SK-N-SH (cell line): Measurements from ENCODE around the gene ACTG2.

ENCODE experiments used
- CTCF ChIP-seq: fragments of 200-600 bp; sonication (generic); IDR thresholded peaks from 2 replicates; pipeline ENCODE4 v1.6.1; 2017; ENCODE audit warnings: antibody characterized with exemption, mild to moderate bottlenecking, moderate library complexity
- ELF1 ChIP-seq: IDR thresholded peaks from 2 replicates; pipeline ENCODE4 v1.4.0; 2012
- GABPA ChIP-seq: IDR thresholded peaks from 2 replicates; pipeline ENCODE4 v1.4.0; 2012; ENCODE audit warnings: low read depth, mild to moderate bottlenecking
- MAX ChIP-seq: IDR thresholded peaks from 2 replicates; pipeline ENCODE4 v1.4.0; 2012; ENCODE audit warnings: low read depth
- PBX3 ChIP-seq: IDR thresholded peaks from 2 replicates; pipeline ENCODE4; 2012
- POLR2AphosphoS5 ChIP-seq: IDR thresholded peaks from 2 replicates; pipeline ENCODE4 v1.6.1; 2012; ENCODE audit warnings: low read depth, low read length
- RFX5 ChIP-seq: IDR thresholded peaks from 2 replicates; pipeline ENCODE4 v1.6.1; 2012; ENCODE audit warnings: mild to moderate bottlenecking, improper control_type of control experiment, low read length
- SIN3A ChIP-seq: IDR thresholded peaks from 2 replicates; pipeline ENCODE4 v1.6.1; 2012; ENCODE audit warnings: low read depth, mild to moderate bottlenecking, low read length, moderate library complexity, borderline replicate concordance
- TEAD4 ChIP-seq: IDR thresholded peaks from 2 replicates; pipeline ENCODE4 v1.4.0; 2012; ENCODE audit warnings: mild to moderate bottlenecking, borderline replicate concordance; ENCODE audit not compliant: insufficient read depth
- TF ChIP-seq, protein P1 (sequence below): fragments of 150-350 bp; IDR thresholded peaks from 2 replicates; pipeline ENCODE4 v1.6.1; 2016; ENCODE audit warnings: mild to moderate bottlenecking, low read depth, low read length

DNA sequence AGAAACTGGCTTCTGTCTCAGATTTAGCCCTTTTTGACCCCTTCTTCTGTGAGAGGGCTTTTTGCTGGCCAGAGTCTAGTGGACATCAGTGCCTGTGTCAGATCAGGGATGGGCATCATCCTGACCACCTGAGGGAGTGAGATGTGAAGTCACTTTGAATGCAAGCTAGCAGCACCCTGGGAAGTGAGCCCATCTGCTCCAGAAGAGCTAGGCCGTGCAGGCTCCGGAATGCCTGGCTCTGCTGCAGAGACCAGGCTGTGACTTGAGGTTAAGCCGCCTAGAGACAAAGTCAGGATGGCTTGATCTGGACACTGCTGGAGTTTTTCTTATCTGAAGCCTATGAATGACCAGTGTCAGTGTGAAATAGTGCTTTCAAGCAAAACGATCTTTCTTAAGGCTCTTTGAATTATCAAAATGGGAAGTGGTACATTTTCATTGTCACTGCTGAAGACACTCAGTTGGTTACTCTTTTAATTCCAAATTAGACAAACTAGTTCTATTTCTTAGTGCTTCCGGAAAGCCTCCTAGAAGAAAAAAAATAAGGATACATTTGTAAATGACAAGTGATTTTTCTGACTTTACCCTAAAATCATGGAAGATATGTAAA lies 54.7 kb downstream of the ACTG2 start:
- TF ChIP-seq CTCF (no peak), SIN3A (no peak), RFX5 (no peak), ELF1 (no peak), POLR2AphosphoS5 (no peak), MAX (no peak), GABPA (no peak), PBX3 (no peak), TEAD4 (no peak)
- TF ChIP-seq, protein P1, sequence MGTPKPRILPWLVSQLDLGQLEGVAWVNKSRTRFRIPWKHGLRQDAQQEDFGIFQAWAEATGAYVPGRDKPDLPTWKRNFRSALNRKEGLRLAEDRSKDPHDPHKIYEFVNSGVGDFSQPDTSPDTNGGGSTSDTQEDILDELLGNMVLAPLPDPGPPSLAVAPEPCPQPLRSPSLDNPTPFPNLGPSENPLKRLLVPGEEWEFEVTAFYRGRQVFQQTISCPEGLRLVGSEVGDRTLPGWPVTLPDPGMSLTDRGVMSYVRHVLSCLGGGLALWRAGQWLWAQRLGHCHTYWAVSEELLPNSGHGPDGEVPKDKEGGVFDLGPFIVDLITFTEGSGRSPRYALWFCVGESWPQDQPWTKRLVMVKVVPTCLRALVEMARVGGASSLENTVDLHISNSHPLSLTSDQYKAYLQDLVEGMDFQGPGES = no peak
